ENCODE results near the gene OPHN1. TPM values are rescaled to one million over a fixed set of nuclear protein-coding genes. Genes with fewer than 3 reads are reported as not detected.

The OPHN1 gene
- total RNA-seq, 4 donors from 2014 or later = 2.8 to 8.7 (median 6.6) TPM

- TF ChIP-seq POLR2A (IDR thresholded peaks at IDR 0.05) (no peak), POLR2AphosphoS5 (IDR thresholded peaks at IDR 0.05) (no peak), EP300 (IDR thresholded peaks at IDR 0.05; ENCODE audit: low read depth) (no peak)
- TF ChIP-seq, protein P1, sequence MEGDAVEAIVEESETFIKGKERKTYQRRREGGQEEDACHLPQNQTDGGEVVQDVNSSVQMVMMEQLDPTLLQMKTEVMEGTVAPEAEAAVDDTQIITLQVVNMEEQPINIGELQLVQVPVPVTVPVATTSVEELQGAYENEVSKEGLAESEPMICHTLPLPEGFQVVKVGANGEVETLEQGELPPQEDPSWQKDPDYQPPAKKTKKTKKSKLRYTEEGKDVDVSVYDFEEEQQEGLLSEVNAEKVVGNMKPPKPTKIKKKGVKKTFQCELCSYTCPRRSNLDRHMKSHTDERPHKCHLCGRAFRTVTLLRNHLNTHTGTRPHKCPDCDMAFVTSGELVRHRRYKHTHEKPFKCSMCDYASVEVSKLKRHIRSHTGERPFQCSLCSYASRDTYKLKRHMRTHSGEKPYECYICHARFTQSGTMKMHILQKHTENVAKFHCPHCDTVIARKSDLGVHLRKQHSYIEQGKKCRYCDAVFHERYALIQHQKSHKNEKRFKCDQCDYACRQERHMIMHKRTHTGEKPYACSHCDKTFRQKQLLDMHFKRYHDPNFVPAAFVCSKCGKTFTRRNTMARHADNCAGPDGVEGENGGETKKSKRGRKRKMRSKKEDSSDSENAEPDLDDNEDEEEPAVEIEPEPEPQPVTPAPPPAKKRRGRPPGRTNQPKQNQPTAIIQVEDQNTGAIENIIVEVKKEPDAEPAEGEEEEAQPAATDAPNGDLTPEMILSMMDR (IDR thresholded peaks at IDR 0.05) = peak; percentile 29 to 48 (median 33)
- intact Hi-C loops (cut with DNase I; ENCODE audit: low total_unique reads) = loop anchor here (10.0 kb wide), 1 partner anchor 268 kb away; no protein-coding TSS in a partner anchor
- Histone ChIP-seq H3K36me3 (no peaks in the 10 kb centered on the region), H3K4me1 (no peaks in the 10 kb centered on the region), H3K4me3 (no peak overlapping the region), H3K27ac (no peak overlapping the region), H3K9me3 (no peaks in the 10 kb centered on the region), H3K27me3 (no peaks in the 10 kb centered on the region)
- WGBS, 2 donors (ENCODE audit: low coverage in 1 of 2) = 36 to 40% methylated on average over 3 to 8 of the region's 8 CpGs
- no peak for DNase-seq
- in situ Hi-C loops (cut with MboI; ENCODE audit: low pct_ligation_motif_present in 1 of 4, low pct_unique_long_range_greater_than_20kb in 1 of 4, low sequenced_read_pairs in 3 of 4) = loop anchor here in 3 of 4 donors (25.0 kb wide), 2 partner anchors 250 to 275 kb away; no protein-coding TSS in a partner anchor
Observed at GRCh38 chrX:68462653-68463052, 29.4 kb upstream of the OPHN1 start.

DNA sequence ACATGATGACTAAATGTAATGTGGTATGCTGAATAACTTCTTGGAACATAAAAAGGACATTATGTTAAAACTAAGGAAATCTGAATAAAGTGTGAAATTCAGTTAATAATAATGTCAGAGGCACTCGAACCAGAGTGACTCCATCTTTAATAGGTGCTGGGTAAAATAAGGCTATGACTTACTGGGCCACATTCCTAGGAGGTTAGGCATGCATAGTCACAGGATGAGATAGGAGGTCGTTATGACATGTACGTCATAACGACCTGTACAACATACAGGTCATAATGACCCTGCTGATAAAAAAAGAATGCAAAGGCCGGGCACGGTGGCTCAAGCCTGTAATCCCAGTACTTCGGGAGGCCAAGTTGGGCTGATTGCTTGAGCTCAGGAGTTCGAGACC lies 28.9 kb upstream of the OPHN1 start:
- in situ Hi-C loops (cut with MboI; ENCODE audit: low pct_ligation_motif_present in 1 of 4, low pct_unique_long_range_greater_than_20kb in 1 of 4, low sequenced_read_pairs in 3 of 4) (loop anchor here in 3 of 4 donors (25.0 kb wide), 2 partner anchors 250 to 275 kb away; no protein-coding TSS in a partner anchor), intact Hi-C loops (cut with DNase I; ENCODE audit: low total_unique reads) (loop anchor here (10.0 kb wide), 1 partner anchor 267 kb away; no protein-coding TSS in a partner anchor)
- TF ChIP-seq POLR2A (IDR thresholded peaks at IDR 0.05) (no peak), EP300 (IDR thresholded peaks at IDR 0.05; ENCODE audit: low read depth) (no peak), POLR2AphosphoS5 (IDR thresholded peaks at IDR 0.05) (no peak)
- TF ChIP-seq, protein P1 (IDR thresholded peaks at IDR 0.05) = no peak
- Histone ChIP-seq H3K4me1 (no peaks in the 10 kb centered on the region), H3K9me3 (no peaks in the 10 kb centered on the region), H3K27me3 (no peaks in the 10 kb centered on the region), H3K36me3 (no peaks in the 10 kb centered on the region), H3K27ac (no peak overlapping the region), H3K4me3 (no peak overlapping the region)
- WGBS, 2 donors (ENCODE audit: low coverage in 1 of 2) = 55 to 73% methylated on average over 4 to 8 of the region's 8 CpGs
- no peak for DNase-seq

GRCh38 chrX:68461576-68461975 lies 28.3 kb upstream of the OPHN1 start:
- H3K27ac ChIP-seq = no peak overlapping the region
- TF ChIP-seq POLR2AphosphoS5 (IDR thresholded peaks at IDR 0.05) (no peak), POLR2A (IDR thresholded peaks at IDR 0.05) (no peak), EP300 (IDR thresholded peaks at IDR 0.05; ENCODE audit: low read depth) (no peak)
- TF ChIP-seq, protein P1 (IDR thresholded peaks at IDR 0.05) = no peak
- DNase-seq = no peak
- H3K4me1 ChIP-seq = no peaks in the 10 kb centered on the region
- H3K9me3 ChIP-seq = no peaks in the 10 kb centered on the region
- H3K27me3 ChIP-seq = no peaks in the 10 kb centered on the region
- H3K36me3 ChIP-seq = no peaks in the 10 kb centered on the region
- in situ Hi-C loops (cut with MboI; ENCODE audit: low pct_ligation_motif_present in 1 of 4, low pct_unique_long_range_greater_than_20kb in 1 of 4, low sequenced_read_pairs in 3 of 4) (loop anchor here in 3 of 4 donors (25.0 kb wide), 2 partner anchors 249 to 274 kb away; no protein-coding TSS in a partner anchor), intact Hi-C loops (cut with DNase I; ENCODE audit: low total_unique reads) (loop anchor here (10.0 kb wide), 1 partner anchor 267 kb away; no protein-coding TSS in a partner anchor)
- H3K4me3 ChIP-seq = no peak overlapping the region

- intact Hi-C loops (cut with DNase I; ENCODE audit: low total_unique reads) (loop anchor here (10.0 kb wide), 1 partner anchor 266 kb away; no protein-coding TSS in a partner anchor), in situ Hi-C loops (cut with MboI; ENCODE audit: low pct_ligation_motif_present in 1 of 4, low pct_unique_long_range_greater_than_20kb in 1 of 4, low sequenced_read_pairs in 3 of 4) (loop anchor here in 3 of 4 donors (25.0 kb wide), 2 partner anchors 249 to 274 kb away; no protein-coding TSS in a partner anchor)
- Histone ChIP-seq H3K27ac (no peak overlapping the region), H3K4me3 (no peak overlapping the region), H3K9me3 (no peaks in the 10 kb centered on the region), H3K36me3 (no peaks in the 10 kb centered on the region), H3K27me3 (no peaks in the 10 kb centered on the region), H3K4me1 (no peaks in the 10 kb centered on the region)
- DNase-seq = no peak
- TF ChIP-seq EP300 (IDR thresholded peaks at IDR 0.05; ENCODE audit: low read depth) (no peak), POLR2AphosphoS5 (IDR thresholded peaks at IDR 0.05) (no peak), POLR2A (IDR thresholded peaks at IDR 0.05) (no peak)
- TF ChIP-seq, protein P1 (IDR thresholded peaks at IDR 0.05) = no peak
- WGBS, 2 donors (ENCODE audit: low coverage in 1 of 2) = 44 to 48% methylated on average over 5 to 6 of the region's 6 CpGs
Observed at GRCh38 chrX:68461093-68461492, 27.8 kb upstream of the OPHN1 start.
